Measurements from ENCODE around the gene HP1BP3. TPM values are rescaled to one million over a fixed set of nuclear protein-coding genes. Genes with fewer than 3 reads are reported as not detected.

The HP1BP3 gene
- total RNA-seq, 2 donors from 2014 or later, result 223 to 244 TPM

DNA sequence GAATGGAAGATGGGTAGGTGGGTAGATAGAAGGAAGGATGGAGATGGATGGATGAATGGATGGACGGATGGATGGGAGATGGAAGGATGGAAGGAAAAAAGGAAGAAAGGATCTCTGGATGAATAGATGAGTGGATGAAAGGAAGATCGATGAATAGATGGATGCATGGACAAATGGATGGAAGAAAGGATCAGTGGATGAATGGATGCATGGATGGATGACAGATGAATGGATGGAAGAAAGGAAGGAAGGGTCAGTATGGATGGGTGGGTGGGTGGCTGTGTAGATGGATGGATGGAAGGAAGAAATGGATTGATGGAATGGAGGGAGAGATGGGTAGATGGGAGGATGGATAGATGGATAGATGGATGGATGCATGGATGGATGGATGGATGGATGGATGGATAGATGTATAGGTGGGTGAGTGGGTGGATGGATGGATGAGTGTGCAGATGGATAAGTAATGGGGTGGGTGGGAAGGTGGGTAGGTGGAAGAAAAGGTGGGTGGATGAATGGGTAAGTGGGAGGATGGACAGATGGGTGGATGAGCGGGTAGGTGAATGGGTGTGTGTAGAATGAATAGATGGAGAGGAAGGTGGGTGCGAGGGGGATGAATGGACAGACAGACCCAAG, 83.9 kb downstream of the HP1BP3 start:
- H3K9me3 Mint-ChIP-seq, result no peaks in the 10 kb centered on the region
- H3K27ac Mint-ChIP-seq, result no peak overlapping the region
- no peaks in the 10 kb centered on the region for H3K4me1 Mint-ChIP-seq
- peaks cover 3% of the 10 kb centered on the region for H3K27me3 Mint-ChIP-seq
- ATAC-seq (replicated peaks), result no peak
- no peak overlapping the region for H3K4me3 Mint-ChIP-seq
- H3K36me3 Mint-ChIP-seq (ENCODE audit: low read depth), result no peaks in the 10 kb centered on the region

DNA sequence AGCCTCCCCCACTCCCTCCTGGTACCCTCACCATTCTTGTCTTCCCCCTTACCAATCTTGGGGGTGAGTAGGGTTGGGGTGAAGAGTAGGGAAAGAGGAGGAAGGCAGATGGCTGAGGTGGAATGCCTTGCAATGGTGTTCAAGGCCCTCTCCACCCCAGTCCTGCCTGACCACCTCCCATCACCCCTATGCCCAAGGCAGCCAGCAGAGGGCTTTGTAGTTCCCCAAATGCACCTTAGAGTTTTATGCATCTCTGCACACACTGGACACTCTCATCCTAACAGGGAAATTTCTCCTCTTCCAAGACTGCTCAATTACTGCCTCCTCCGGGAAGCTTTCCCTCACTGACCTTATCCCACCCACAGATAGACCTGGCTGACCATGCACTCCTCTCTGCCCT, 84.7 kb downstream of the HP1BP3 start:
- no peak for ATAC-seq (replicated peaks)
- no peaks in the 10 kb centered on the region for H3K4me1 Mint-ChIP-seq
- no peak overlapping the region for H3K4me3 Mint-ChIP-seq
- H3K27ac Mint-ChIP-seq, result no peak overlapping the region
- peaks cover 3% of the 10 kb centered on the region for H3K27me3 Mint-ChIP-seq
- no peaks in the 10 kb centered on the region for H3K9me3 Mint-ChIP-seq
- no peaks in the 10 kb centered on the region for H3K36me3 Mint-ChIP-seq (ENCODE audit: low read depth)

DNA sequence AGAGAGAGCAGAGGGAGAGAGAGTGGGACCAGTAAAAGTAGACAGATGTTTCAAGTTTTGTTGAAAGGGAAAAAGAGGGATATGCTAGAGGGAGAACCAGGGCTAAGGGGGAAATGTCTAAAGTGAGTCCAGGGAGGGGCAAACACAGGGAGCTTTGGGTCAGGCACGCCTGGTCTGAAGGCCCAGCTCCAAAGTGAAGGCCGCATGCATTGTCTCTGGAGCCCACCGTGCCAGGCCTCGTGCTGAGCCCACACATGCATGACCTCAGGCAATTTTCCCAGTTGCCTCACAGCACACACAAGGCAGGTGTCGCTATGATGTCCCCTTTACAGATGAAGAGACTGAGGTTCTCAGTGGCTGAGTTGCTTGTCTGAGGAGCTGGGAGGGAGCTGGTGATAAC, 85.3 kb downstream of the HP1BP3 start:
- H3K4me3 Mint-ChIP-seq, result no peak overlapping the region
- no peaks in the 10 kb centered on the region for H3K4me1 Mint-ChIP-seq
- H3K36me3 Mint-ChIP-seq (ENCODE audit: low read depth), result no peaks in the 10 kb centered on the region
- peaks cover 3% of the 10 kb centered on the region for H3K27me3 Mint-ChIP-seq
- H3K9me3 Mint-ChIP-seq, result no peaks in the 10 kb centered on the region
- ATAC-seq (replicated peaks), result no peak
- no peak overlapping the region for H3K27ac Mint-ChIP-seq

DNA sequence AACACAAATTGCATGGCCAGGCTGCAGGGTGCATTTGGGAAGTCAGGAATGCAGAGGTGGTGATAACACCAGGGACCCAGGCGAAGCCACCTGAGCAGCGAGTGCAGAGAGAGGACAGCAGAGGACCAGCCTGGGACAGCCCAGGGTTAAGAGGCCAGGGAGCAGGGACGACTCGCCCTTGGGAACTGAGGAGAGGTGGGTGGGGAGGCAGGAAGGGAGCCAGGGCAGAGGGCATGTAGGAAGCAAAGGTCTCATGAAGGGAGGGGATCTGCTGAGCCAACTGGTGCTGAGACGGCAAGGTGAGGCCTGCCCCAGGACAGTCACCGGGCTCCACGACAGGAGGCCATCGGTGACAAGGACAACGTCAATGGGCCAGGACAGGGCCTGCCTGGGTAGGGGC, 85.7 kb downstream of the HP1BP3 start:
- peaks cover 3% of the 10 kb centered on the region for H3K27me3 Mint-ChIP-seq

DNA sequence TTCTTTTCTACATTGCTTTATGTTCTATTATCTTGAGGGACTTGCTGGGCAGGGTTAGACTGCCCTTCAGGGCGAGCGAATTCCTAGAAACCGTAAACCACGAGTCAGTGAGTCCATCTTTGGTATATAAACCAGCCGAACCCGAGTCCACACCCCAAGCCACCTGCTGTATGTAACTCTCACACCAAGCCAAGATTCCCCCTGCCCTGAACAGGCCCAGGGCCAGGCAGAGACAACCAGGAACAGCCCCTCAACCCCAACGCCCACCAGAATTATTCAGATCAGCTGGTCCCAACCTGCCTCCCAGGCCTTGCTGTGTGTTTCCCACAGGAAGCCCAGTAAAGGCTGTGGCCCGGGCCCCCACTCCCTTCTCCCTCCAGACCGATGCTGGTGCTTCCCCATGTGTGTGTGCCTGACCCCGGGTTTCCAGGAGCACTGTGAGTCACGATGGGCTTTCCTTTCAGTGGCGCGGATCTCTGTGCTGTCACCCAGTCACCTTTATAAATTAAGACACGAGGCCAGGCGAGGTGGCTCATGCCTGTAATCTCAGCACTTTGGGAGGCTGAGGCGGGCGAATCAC, 86.4 kb downstream of the HP1BP3 start:
- Mint-ChIP-seq H3K9me3 (no peaks in the 10 kb centered on the region), H3K27me3 (peaks cover 4% of the 10 kb centered on the region), H3K4me3 (no peak overlapping the region), H3K27ac (no peak overlapping the region), H3K36me3 (ENCODE audit: low read depth) (no peaks in the 10 kb centered on the region), H3K4me1 (no peaks in the 10 kb centered on the region)
- ATAC-seq (replicated peaks), result no peak

More for the DNA sequence above, 85.7 kb downstream of the HP1BP3 start:
- H3K36me3 Mint-ChIP-seq (ENCODE audit: low read depth), result no peaks in the 10 kb centered on the region
- no peaks in the 10 kb centered on the region for H3K4me1 Mint-ChIP-seq
- H3K9me3 Mint-ChIP-seq, result no peaks in the 10 kb centered on the region
- H3K27ac Mint-ChIP-seq, result no peak overlapping the region
- no peak overlapping the region for H3K4me3 Mint-ChIP-seq
- no peak for ATAC-seq (replicated peaks)

DNA sequence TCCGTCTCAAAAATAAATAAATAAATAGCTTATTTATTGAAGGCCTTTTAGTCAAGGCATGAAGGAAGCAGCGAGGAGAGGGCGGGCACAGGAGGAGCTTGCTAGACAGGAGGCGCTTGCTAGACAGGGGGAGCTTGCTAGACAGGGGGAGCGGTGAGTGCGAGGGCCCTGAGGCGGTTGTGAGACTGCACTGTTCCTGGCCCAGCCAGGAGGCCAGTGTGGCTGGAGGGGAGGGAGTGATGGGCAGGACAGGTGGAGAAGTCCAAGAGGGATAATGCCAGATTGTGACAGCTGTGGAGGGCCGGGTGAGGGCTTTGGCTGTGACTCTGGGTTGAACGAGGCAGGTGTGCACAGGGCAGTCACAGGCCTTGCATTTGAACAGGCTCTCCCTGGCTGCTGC, 87.5 kb downstream of the HP1BP3 start:
- peaks cover 5% of the 10 kb centered on the region for H3K27me3 Mint-ChIP-seq

DNA sequence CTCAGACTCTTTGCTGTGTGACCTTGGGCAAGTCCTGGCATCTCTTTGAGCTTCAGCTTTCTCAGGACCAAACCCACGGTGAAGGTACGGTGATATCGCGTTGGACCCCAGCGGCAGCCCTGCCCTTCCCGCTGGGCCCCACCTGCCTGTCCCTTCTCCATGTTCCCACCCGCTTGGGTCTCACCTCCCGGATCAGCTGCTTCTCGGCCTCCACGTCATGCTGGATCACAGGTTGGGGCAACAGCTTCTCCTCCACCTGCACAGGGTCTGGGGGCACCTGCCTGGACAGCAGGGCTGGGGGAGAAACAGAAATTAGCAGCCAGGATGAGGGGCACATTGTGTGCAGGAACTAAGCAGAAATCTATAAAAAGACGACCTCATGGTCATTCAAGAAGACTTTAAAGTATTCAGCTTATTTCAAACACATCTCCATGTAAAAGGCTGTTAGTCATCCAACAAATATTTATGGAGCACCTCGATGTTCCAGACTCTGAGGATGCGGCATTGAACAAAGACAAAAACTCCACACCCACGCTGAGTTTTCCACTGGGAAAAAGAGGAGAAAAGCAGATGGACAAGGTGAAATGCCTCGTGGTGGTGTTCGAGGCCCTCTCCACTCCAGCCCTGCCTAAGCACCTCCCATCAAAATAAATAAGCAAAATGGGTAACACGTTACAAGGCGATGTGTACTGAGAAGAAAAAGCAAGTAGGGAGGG, 88.8 kb downstream of the HP1BP3 start:
- no peak overlapping the region for H3K4me3 Mint-ChIP-seq
- H3K27me3 Mint-ChIP-seq, result peaks cover 5% of the 10 kb centered on the region
- no peaks in the 10 kb centered on the region for H3K36me3 Mint-ChIP-seq (ENCODE audit: low read depth)
- H3K27ac Mint-ChIP-seq, result no peak overlapping the region
- H3K4me1 Mint-ChIP-seq, result no peaks in the 10 kb centered on the region
- H3K9me3 Mint-ChIP-seq, result no peaks in the 10 kb centered on the region
- no peak for ATAC-seq (replicated peaks)

More for the DNA sequence above, 87.5 kb downstream of the HP1BP3 start:
- Mint-ChIP-seq H3K9me3 (no peaks in the 10 kb centered on the region), H3K4me3 (no peak overlapping the region), H3K36me3 (ENCODE audit: low read depth) (no peaks in the 10 kb centered on the region), H3K27ac (no peak overlapping the region), H3K4me1 (no peaks in the 10 kb centered on the region)
- no peak for ATAC-seq (replicated peaks)

DNA sequence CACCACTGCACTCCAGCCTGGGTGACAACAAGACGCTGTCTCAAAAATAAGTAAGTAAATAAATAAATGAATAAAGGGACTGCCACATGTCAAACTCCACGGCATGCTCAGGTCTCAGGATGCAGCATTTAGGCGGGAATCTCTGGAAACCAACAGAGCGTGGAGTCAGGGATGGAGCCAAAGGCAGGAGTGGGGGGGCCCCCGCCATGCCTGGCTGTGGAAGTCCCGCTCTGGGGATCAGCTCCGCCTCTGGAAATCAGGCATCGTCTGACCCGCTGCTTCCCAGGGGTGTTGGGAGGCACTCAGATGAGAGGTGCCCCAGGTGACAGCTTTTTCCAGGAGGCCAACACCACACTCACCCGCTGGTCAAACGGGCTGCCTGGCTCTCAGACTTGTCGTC, 89.5 kb downstream of the HP1BP3 start:
- no peak for ATAC-seq (replicated peaks)
- H3K36me3 Mint-ChIP-seq (ENCODE audit: low read depth), result no peaks in the 10 kb centered on the region
- H3K27me3 Mint-ChIP-seq, result peaks cover 3% of the 10 kb centered on the region
- no peaks in the 10 kb centered on the region for H3K4me1 Mint-ChIP-seq
- H3K9me3 Mint-ChIP-seq, result no peaks in the 10 kb centered on the region
- no peak overlapping the region for H3K27ac Mint-ChIP-seq
- no peak overlapping the region for H3K4me3 Mint-ChIP-seq

DNA sequence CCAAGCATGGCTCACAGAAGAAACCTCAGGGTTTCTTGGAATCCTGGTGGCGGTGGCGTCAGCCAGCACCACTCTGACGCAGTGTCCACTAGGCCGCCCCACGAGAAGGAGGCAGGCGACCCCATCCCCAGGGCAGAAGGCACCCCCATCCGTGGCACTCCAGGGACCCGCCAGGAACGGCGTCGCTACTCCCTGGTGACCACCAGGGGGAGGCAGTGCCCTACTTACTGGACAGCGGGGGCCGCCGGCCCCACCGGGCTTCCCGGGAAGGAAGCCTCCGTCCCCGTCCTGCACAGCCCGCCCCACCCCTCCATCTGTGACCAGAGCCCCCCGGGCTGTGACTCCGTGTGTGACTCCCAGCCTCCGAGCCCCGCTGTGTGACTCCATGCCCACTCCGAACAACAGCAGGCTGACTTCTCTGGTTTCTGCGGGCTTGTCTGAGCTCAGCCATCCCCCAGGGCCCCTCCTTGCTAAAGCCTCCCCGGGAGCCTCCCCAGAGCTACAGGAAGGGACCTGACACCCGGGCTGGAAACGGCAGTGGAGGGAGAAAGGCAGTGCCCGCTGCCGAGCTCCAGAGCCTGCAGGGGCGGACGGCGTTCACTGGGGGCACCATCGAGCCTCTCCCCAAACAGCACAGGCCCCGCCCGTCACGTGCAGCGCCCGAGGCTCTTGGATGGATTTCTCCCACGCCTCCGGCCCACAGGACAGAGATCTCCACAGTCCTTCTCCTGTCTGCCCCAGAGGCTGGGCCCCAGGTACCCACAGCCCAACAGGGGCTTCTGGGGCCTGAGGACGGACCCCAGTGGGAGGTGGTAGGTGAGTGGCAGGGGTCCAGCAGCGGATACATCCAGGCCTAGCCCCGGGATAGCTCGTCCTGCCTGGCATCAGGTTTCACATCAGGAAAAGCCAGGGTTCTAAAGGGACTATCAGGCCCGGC, 90.4 kb downstream of the HP1BP3 start:
- H3K4me1 Mint-ChIP-seq, result no peaks in the 10 kb centered on the region
- H3K27me3 Mint-ChIP-seq, result peaks cover 3% of the 10 kb centered on the region
- H3K4me3 Mint-ChIP-seq, result peak overlapping the region; percentile 77
- peak; percentile 91 for ATAC-seq (replicated peaks)
- H3K27ac Mint-ChIP-seq, result peak overlapping the region; percentile 50
- no peaks in the 10 kb centered on the region for H3K9me3 Mint-ChIP-seq
- H3K36me3 Mint-ChIP-seq (ENCODE audit: low read depth), result no peaks in the 10 kb centered on the region

DNA sequence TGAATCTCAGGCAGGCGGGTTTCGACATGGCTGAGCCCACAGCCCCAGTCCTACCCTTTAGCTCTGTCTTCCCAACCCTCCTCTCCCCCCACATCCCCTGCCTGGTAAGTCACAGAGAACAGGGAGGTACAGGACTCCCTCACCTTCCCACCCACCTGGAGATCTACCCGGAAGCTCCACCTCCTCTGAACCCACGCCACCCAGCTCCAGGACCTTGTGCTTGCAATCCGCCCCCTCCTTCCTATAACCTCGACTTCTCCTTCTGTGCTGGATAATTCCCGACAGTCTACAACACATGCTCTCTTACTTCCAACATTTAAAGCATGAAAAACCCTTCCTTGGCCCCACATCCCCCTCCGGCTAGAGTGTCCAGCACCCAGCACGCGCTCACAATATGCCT, 91.6 kb downstream of the HP1BP3 start:
- Mint-ChIP-seq H3K9me3 (no peaks in the 10 kb centered on the region), H3K36me3 (ENCODE audit: low read depth) (no peaks in the 10 kb centered on the region), H3K4me1 (no peaks in the 10 kb centered on the region), H3K4me3 (no peak overlapping the region), H3K27ac (no peak overlapping the region), H3K27me3 (peaks cover 3% of the 10 kb centered on the region)
- no peak for ATAC-seq (replicated peaks)

DNA sequence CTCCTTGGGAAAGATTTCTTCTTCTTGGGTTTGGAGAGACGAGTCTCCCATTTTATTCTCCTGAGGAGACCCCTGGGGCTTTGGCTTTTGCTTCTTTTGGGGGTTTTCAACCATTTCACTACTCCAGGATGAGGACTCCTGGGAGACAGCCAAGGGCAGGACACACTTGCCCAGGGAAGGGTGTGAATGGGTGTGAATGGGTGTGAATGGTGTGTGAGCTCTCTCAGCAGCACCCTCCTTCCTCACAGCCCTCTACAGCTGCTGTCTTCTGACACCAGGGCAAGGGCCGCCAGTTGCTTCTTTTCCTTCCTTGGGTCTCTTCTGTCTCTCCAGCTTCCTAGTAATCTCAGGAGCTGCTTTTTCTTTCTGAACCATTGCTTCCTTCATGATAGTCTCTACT, 93.5 kb downstream of the HP1BP3 start:
- Mint-ChIP-seq H3K27ac (no peak overlapping the region), H3K4me1 (no peaks in the 10 kb centered on the region), H3K36me3 (ENCODE audit: low read depth) (no peaks in the 10 kb centered on the region), H3K4me3 (no peak overlapping the region), H3K9me3 (no peaks in the 10 kb centered on the region), H3K27me3 (peaks cover 3% of the 10 kb centered on the region)
- ATAC-seq (replicated peaks), result no peak

Other genes starting within 250 kb of the HP1BP3 start
- gene FAM43B, start 234.7 kb downstream of the HP1BP3 start, total RNA-seq, result not detected
- not detected for gene CDA, start 198.2 kb downstream of the HP1BP3 start, total RNA-seq
- 1 to 10 TPM; 4.1 to 4.6 TPM for gene PINK1, start 153.8 kb downstream of the HP1BP3 start, total RNA-seq
- 100 to 1,000 TPM; 132 to 224 TPM for gene DDOST, start 125.9 kb downstream of the HP1BP3 start, total RNA-seq
- gene KIF17, start 69.3 kb downstream of the HP1BP3 start, total RNA-seq, result under 1 TPM; 0.06 to 0.85 TPM
- gene SH2D5, start 54.6 kb downstream of the HP1BP3 start, total RNA-seq, result under 1 TPM in 1 of 2 donors, not detected in 1; 0.06 TPM

Measured in activated T-helper 17 cell treated with anti-CD3 and anti-CD28 coated beads, Interleukin-2, amount 50 U/mL, for 72 hours (primary cell).